HepG2 (cell line): ENCODE measurements around the gene ST8SIA4.

ENCODE experiments used
- EZH2 ChIP-seq: conservative IDR thresholded peaks from 2 replicates; pipeline ENCODE4 v1.6.1; 2012; ENCODE audit warnings: mild to moderate bottlenecking, low read depth, low read length, moderate library complexity
- FOXM1 ChIP-seq: sonication (generic); formaldehyde crosslinking; IDR thresholded peaks from 2 replicates; pipeline ENCODE4 v1.5.0; 2020; ENCODE audit warnings: missing genetic modification reagents
- POLR2AphosphoS5 ChIP-seq: IDR thresholded peaks from 2 replicates; pipeline ENCODE4 v1.6.1; 2012; ENCODE audit warnings: low read depth, low read length
- ZNF180 ChIP-seq: sonication (generic); formaldehyde crosslinking; IDR thresholded peaks from 2 replicates; pipeline ENCODE4 v1.4.0; 2020; ENCODE audit warnings: low read depth, missing genetic modification reagents, borderline replicate concordance
- ZNF337 ChIP-seq: sonication (generic); formaldehyde crosslinking; IDR thresholded peaks from 2 replicates; pipeline ENCODE4 v1.5.1; 2020; ENCODE audit warnings: missing genetic modification reagents, low read depth, mild to moderate bottlenecking, borderline replicate concordance
- ZNF552 ChIP-seq: sonication (generic); formaldehyde crosslinking; IDR thresholded peaks from 2 replicates; pipeline ENCODE4 v1.9.0; 2022; ENCODE audit warnings: missing genetic modification reagents, mild to moderate bottlenecking, borderline replicate concordance
- ZNF644 ChIP-seq: IDR thresholded peaks from 2 replicates; pipeline ENCODE4 v1.6.1; 2016; ENCODE audit warnings: low read depth
- TF ChIP-seq, protein P1 (sequence below): sonication (generic); formaldehyde crosslinking; IDR thresholded peaks from 2 replicates; pipeline ENCODE4 v1.5.0; 2020; ENCODE audit warnings: missing genetic modification reagents
- TF ChIP-seq, protein P2 (sequence below): sonication (generic); formaldehyde crosslinking; IDR thresholded peaks from 2 replicates; pipeline ENCODE4 v1.8.0; 2022; ENCODE audit warnings: missing genetic modification reagents, mild to moderate bottlenecking, moderate library complexity, borderline replicate concordance
- TF ChIP-seq, protein P3 (sequence below), 2 experiments: sonication (generic) in 1 of 2; formaldehyde crosslinking in 1 of 2; IDR thresholded peaks; 2 replicates each; pipeline versions ENCODE4 v1.4.0 to v1.6.1; 2018 to 2020; ENCODE audit warnings: missing genetic modification reagents in 2 of 2, borderline replicate concordance in 1 of 2, low read depth in 1 of 2, mild to moderate bottlenecking in 1 of 2, missing biosample characterization in 1 of 2

DNA sequence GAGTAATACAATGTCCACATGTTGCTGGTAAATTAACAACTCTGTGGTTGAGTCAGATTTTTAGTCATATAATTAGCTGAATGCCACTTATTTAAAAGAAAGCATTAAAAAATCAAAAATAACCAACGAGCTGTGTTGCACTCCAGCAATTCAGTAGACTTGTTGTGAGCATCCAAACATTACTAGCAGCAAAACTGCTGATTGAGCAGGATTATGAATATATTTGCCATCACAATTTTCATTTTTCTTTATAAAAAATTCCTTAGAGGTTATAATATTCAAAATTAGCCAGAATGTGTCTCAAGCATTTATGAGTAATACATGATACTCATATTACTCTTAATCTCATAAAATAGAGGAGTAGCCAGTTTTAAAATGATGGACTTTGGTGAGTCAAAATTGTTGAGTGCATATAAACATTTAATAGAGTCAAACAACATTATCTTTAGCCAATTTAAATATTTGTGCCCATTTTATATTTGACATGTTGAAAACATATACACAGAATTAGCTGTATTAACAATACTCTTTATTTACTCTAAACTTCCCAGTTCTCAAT, 44.0 kb downstream of the ST8SIA4 start:
- no peak for TF ChIP-seq ZNF552
- TF ChIP-seq POLR2AphosphoS5, result no peak
- TF ChIP-seq, protein P1, sequence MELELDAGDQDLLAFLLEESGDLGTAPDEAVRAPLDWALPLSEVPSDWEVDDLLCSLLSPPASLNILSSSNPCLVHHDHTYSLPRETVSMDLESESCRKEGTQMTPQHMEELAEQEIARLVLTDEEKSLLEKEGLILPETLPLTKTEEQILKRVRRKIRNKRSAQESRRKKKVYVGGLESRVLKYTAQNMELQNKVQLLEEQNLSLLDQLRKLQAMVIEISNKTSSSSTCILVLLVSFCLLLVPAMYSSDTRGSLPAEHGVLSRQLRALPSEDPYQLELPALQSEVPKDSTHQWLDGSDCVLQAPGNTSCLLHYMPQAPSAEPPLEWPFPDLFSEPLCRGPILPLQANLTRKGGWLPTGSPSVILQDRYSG (CRISPR knock-in tag), result no peak
- TF ChIP-seq, protein P2, sequence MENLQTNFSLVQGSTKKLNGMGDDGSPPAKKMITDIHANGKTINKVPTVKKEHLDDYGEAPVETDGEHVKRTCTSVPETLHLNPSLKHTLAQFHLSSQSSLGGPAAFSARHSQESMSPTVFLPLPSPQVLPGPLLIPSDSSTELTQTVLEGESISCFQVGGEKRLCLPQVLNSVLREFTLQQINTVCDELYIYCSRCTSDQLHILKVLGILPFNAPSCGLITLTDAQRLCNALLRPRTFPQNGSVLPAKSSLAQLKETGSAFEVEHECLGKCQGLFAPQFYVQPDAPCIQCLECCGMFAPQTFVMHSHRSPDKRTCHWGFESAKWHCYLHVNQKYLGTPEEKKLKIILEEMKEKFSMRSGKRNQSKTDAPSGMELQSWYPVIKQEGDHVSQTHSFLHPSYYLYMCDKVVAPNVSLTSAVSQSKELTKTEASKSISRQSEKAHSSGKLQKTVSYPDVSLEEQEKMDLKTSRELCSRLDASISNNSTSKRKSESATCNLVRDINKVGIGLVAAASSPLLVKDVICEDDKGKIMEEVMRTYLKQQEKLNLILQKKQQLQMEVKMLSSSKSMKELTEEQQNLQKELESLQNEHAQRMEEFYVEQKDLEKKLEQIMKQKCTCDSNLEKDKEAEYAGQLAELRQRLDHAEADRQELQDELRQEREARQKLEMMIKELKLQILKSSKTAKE (CRISPR knock-in tag), result no peak
- no peak for TF ChIP-seq ZNF644
- no peak for TF ChIP-seq ZNF180 (CRISPR knock-in tag)
- no peak for TF ChIP-seq ZNF337 (CRISPR knock-in tag)
- TF ChIP-seq EZH2, result no peak
- no peak for TF ChIP-seq FOXM1 (CRISPR knock-in tag)
- TF ChIP-seq, protein P3, sequence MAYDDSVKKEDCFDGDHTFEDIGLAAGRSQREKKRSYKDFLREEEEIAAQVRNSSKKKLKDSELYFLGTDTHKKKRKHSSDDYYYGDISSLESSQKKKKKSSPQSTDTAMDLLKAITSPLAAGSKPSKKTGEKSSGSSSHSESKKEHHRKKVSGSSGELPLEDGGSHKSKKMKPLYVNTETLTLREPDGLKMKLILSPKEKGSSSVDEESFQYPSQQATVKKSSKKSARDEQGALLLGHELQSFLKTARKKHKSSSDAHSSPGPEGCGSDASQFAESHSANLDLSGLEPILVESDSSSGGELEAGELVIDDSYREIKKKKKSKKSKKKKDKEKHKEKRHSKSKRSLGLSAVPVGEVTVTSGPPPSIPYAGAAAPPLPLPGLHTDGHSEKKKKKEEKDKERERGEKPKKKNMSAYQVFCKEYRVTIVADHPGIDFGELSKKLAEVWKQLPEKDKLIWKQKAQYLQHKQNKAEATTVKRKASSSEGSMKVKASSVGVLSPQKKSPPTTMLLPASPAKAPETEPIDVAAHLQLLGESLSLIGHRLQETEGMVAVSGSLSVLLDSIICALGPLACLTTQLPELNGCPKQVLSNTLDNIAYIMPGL (CRISPR knock-in tag; IDR thresholded peaks at IDR 0.05; ENCODE audit: borderline replicate concordance in 1 of 2, low read depth in 1 of 2), result no peak
